Naive thymus-derived CD8-positive, alpha-beta T cell (primary cell): ENCODE results near the gene SKOR1. TPM values are rescaled to one million over a fixed set of nuclear protein-coding genes. Genes with fewer than 3 reads are reported as not detected.

Source experiments
- ATAC-seq, 2 donors: fragments of 150-1000 bp; cut with Tn5 transposase in 1 of 2; sonication (Bioruptor Pico), chemical (Tn5 transposase) in 1 of 2; 1 replicate in 1 of 2; 2 replicates in 1 of 2; pipeline ENCODE4 v1.10.0; 2021; ENCODE audit warnings: mild to moderate bottlenecking in 2 of 2, moderate library complexity in 2 of 2
- POLR2A ChIA-PET: fragments of 350-600 bp; sonication (Branson Sonifier 250); formaldehyde crosslinking; loops from one replicate; lab custom pipeline; 2021; ENCODE audit warnings: antibody characterized with exemption; lab: Charles Lee
- DNase-seq, 10 donors: peaks; one replicate each; pipeline versions ENCODE4 v3.0.0 to v3.0.0-alpha.2; 2020 to 2022
- H3K27ac Mint-ChIP-seq, 10 donors: one replicate each; pipeline ENCODE4 v1.8.0; 2020 to 2022; ENCODE audit warnings: mild to moderate bottlenecking in 10 of 10, mixed read lengths in 10 of 10, moderate library complexity in 4 of 10, inconsistent platforms in 1 of 10
- H3K27me3 Mint-ChIP-seq, 5 donors: one replicate each; pipeline ENCODE4 v1.8.0; 2021 to 2022; ENCODE audit warnings: mixed read lengths in 5 of 5
- H3K36me3 Mint-ChIP-seq, 3 donors: one replicate each; pipeline ENCODE4 v1.8.0; 2020 to 2022; ENCODE audit warnings: mixed read lengths in 3 of 3, mild to moderate bottlenecking in 2 of 3, inconsistent platforms in 1 of 3
- H3K4me1 Mint-ChIP-seq, 4 donors: one replicate each; pipeline ENCODE4 v1.8.0; 2021 to 2022; ENCODE audit warnings: mixed read lengths in 4 of 4
- H3K4me3 Mint-ChIP-seq, 10 donors: one replicate each; pipeline ENCODE4 v1.8.0; 2020 to 2022; ENCODE audit warnings: mild to moderate bottlenecking in 10 of 10, mixed read lengths in 10 of 10, moderate library complexity in 6 of 10, inconsistent platforms in 1 of 10
- H3K9me3 Mint-ChIP-seq, 9 donors: one replicate each; pipeline ENCODE4 v1.8.0; 2020 to 2022; ENCODE audit warnings: mixed read lengths in 9 of 9, mild to moderate bottlenecking in 3 of 9, inconsistent platforms in 1 of 9, moderate library complexity in 1 of 9
- polyA plus RNA-seq, 3 donors: library from polyadenylated mRNA; unstranded; fragments of 300-500 nt; fragmentation: Illumina TruSeq; gene quantifications; one replicate each; pipeline ENCODE4 v1.2.3, GENCODE V29; 2021
- total RNA-seq, 8 experiments: library from RNA in 2 of 8; stranded (reverse) in 2 of 8; gene quantifications; one replicate each; pipeline ENCODE4 v1.2.3 and lab custom pipeline; 2021 to 2026

Gene SKOR1
- total and polyA plus RNA-seq, 5 experiments from 2014 or later = 0.05 to 1.4 (median 1.0) TPM; not detected in 2

DNA sequence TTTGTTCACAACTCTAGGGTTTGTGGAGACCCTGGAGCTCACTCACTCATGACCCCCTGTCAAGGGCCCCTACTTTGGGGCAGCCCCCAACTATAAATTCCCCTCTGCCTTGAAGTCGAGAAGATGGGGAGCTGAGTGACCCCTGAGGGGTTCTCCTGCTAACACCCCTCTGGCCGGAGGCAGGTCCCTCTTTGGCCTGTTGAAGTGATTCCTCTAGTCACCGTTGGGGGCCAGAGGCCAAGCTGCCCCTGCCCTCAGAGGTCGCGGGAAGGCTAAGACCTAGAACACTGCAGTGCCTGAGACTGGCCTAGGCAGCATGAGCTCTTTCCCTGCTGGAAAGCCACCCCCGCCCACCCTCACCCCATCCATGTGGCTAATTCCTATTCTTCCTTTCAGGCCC, 15.4 kb upstream of the SKOR1 start:
- H3K27me3 Mint-ChIP-seq = peaks cover 0 to 1% (median 0%) of the 10 kb centered on the region in 5 donors
- peaks cover 0 to 27% (median 22%) of the 10 kb centered on the region in 3 donors for H3K36me3 Mint-ChIP-seq
- POLR2A ChIA-PET = no interaction called here

DNA sequence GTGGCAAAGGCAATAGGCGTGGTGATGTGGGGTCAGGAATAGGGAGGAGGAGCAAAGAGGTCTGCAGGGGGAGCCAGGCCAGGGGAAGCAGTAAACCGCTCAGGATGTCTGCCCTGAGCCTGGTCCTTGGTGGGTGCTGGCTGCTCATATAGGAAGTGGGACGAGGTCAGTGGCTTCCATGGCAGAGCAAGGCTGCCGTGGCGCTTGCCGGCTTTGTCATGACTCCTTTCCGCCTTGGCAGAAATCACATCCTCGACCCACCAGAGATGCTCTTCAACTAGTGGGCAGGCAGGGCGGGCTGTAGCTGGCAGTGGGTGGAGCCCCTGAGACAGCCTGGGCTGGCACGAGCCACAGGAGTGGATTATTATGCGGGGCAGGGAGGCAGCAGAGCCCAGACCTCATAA, 13.1 kb upstream of the SKOR1 start:
- Mint-ChIP-seq H3K4me1 (peaks cover 0 to 5% (median 0%) of the 10 kb centered on the region in 4 donors), H3K27me3 (peaks cover 0 to 9% (median 0%) of the 10 kb centered on the region in 5 donors), H3K36me3 (peaks cover 19 to 32% (median 26%) of the 10 kb centered on the region in 3 donors), H3K4me3 (no peak overlapping the region), H3K27ac (no peak overlapping the region), H3K9me3 (peaks cover 0 to 21% (median 4%) of the 10 kb centered on the region in 9 donors)
- no peak for ATAC-seq
- DNase-seq = peak in 1 of 10 donors; percentile 24
- POLR2A ChIA-PET = no interaction called here

More for the DNA sequence above, 15.4 kb upstream of the SKOR1 start:
- DNase-seq = peak in 1 of 10 donors; percentile 51
- peaks cover 0 to 2% (median 0%) of the 10 kb centered on the region in 9 donors for H3K9me3 Mint-ChIP-seq
- ATAC-seq = no peak
- peaks cover 0 to 5% (median 0%) of the 10 kb centered on the region in 4 donors for H3K4me1 Mint-ChIP-seq
- peak overlapping the region in 1 of 10 donors; percentile 14 for H3K27ac Mint-ChIP-seq
- no peak overlapping the region for H3K4me3 Mint-ChIP-seq

DNA sequence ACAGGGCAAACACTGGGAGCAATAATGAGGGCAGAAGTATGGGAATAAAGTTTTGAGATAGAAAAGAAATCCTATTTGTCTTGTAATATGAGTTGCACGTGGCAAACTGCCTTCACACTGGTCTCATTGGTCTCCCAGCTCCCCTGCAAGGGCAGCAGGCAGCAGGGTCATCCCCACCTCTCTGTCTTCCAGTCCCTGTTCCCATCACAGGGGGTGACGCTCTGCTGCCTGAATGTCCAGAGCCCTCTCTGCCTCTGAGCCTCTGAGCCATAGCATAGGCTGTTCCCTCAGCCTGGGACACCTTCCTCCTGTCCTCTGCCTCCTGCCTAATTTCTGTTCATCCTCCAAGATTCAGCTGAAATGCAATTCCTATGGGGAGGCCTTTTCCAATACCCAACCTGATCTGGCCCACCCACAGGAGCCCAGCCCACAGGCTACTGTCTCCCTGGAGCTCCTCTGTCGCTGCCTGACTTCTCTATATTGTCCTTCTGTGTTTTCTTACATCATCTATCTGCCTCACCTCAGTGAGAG, 12.1 kb upstream of the SKOR1 start:
- H3K27ac Mint-ChIP-seq = no peak overlapping the region
- no peak overlapping the region for H3K4me3 Mint-ChIP-seq
- ATAC-seq = no peak
- peak in 1 of 10 donors; percentile 45 for DNase-seq
- POLR2A ChIA-PET = no interaction called here
- peaks cover 3 to 17% (median 4%) of the 10 kb centered on the region in 5 donors for H3K27me3 Mint-ChIP-seq
- peaks cover 20 to 25% (median 21%) of the 10 kb centered on the region in 3 donors for H3K36me3 Mint-ChIP-seq
- peaks cover 0 to 21% (median 4%) of the 10 kb centered on the region in 9 donors for H3K9me3 Mint-ChIP-seq
- H3K4me1 Mint-ChIP-seq = peaks cover 0 to 5% (median 0%) of the 10 kb centered on the region in 4 donors

DNA sequence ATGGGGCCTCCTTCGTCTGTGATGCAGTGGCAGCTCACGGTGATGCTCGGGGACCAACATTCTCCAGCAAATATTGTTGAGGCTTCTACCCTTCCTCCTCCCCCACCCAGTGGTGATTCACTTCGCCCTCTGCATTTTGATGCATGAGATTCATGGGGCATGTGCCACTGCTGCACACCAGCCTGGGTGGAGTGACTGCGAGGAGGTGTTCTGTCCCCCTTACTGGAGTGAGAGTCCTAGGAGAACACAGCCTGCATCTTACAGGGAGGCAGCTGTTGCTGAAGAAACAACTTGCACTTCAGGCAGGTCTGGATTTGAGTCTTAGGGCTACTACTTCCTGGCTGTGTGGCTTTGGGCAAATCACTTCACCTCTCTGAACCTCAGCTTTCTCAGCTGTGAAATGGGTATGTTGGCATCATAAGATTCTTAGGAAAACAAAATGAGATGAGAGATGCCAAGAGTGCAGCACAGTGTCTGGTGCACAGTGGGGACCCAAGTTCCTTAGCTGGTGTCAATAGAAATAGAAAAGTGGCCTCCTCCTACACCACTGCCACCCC, 10.2 kb upstream of the SKOR1 start:
- H3K27me3 Mint-ChIP-seq = peaks cover 13 to 28% (median 24%) of the 10 kb centered on the region in 5 donors
- H3K27ac Mint-ChIP-seq = no peak overlapping the region
- peaks cover 0 to 6% (median 4%) of the 10 kb centered on the region in 4 donors for H3K4me1 Mint-ChIP-seq
- H3K9me3 Mint-ChIP-seq = peaks cover 0 to 21% (median 4%) of the 10 kb centered on the region in 9 donors
- ATAC-seq (no peak), DNase-seq (peak in 1 of 10 donors; percentile 18)
- peaks cover 15 to 20% (median 18%) of the 10 kb centered on the region in 3 donors for H3K36me3 Mint-ChIP-seq
- POLR2A ChIA-PET = no interaction called here
- no peak overlapping the region for H3K4me3 Mint-ChIP-seq

DNA sequence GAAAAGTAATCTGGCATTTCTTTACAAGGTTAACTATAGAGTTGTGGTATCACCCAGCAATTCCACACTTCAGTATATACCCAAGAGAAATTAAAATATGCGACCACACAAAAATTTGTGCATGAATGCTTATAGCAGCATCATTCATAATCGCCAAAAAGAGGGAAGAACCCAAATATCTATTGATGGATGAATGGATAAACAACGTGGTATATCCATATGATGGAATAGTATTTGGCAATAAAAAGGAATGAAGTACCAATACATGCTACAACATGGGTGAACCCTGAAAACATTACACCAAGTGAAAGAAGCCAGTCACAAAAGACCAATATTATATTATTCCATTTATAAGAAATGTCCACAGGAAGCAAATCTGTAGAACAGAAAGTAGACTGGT, 8.6 kb upstream of the SKOR1 start:
- Mint-ChIP-seq H3K4me1 (peaks cover 7 to 20% (median 15%) of the 10 kb centered on the region in 4 donors), H3K36me3 (peaks cover 18 to 20% (median 19%) of the 10 kb centered on the region in 3 donors), H3K27me3 (peaks cover 21 to 43% (median 34%) of the 10 kb centered on the region in 5 donors), H3K4me3 (no peak overlapping the region), H3K27ac (no peak overlapping the region), H3K9me3 (peaks cover 0 to 21% (median 4%) of the 10 kb centered on the region in 9 donors)
- POLR2A ChIA-PET = no interaction called here
- ATAC-seq (no peak), DNase-seq (peak in 1 of 10 donors; percentile 8)

DNA sequence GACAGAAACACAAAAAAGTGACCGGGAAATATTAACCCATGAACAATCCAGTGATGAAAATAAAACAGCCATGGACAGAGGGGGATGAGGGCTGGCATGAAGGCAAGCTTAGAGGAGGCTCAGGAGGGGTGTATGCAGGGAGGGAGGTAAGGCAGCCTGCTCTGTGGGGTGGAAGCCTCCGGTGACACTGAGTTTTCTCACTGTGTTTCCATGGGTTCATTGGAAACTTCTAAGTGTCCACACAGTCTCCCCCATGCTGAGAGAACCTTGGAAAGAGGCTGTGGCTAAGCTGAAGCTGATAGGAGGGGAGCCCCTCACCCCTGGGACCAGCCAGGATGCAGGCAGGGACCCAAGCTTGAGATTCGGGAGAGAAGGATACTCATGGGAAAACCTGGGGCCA, 6.8 kb upstream of the SKOR1 start:
- Mint-ChIP-seq H3K4me1 (peaks cover 15 to 34% (median 23%) of the 10 kb centered on the region in 4 donors), H3K27ac (no peak overlapping the region), H3K27me3 (peaks cover 27 to 55% (median 46%) of the 10 kb centered on the region in 5 donors), H3K36me3 (peaks cover 15 to 20% (median 18%) of the 10 kb centered on the region in 3 donors), H3K4me3 (no peak overlapping the region), H3K9me3 (peaks cover 0 to 21% (median 4%) of the 10 kb centered on the region in 9 donors)
- ATAC-seq = no peak
- DNase-seq = peak in 1 of 10 donors; percentile 24
- POLR2A ChIA-PET = no interaction called here

DNA sequence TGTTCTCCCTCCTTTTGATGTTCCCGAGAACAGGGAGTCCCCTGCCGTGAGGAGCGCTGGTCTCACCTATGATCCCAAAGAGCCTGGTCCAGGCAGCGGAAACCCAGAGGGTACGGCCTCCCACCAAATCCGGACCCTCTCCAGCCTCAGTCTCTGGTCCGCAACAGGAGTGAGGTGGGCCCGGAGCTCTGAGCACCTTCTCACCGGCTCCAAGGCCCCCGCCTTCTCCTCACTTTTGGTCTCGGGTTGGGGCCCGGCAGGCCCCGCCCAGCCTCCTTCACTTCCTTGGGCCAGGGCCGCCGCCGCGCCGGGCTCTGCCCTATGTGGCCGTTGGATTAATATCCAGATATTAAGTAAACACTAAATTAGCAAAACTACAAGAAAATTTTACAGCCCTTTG, 5.7 kb upstream of the SKOR1 start:
- peaks cover 0 to 21% (median 4%) of the 10 kb centered on the region in 9 donors for H3K9me3 Mint-ChIP-seq
- no peak overlapping the region for H3K4me3 Mint-ChIP-seq
- POLR2A ChIA-PET = no interaction called here
- H3K36me3 Mint-ChIP-seq = peaks cover 17 to 26% (median 17%) of the 10 kb centered on the region in 3 donors
- ATAC-seq (no peak), DNase-seq (peak in 1 of 10 donors; percentile 48)
- peaks cover 36 to 67% (median 57%) of the 10 kb centered on the region in 5 donors for H3K27me3 Mint-ChIP-seq
- peaks cover 23 to 46% (median 32%) of the 10 kb centered on the region in 4 donors for H3K4me1 Mint-ChIP-seq
- no peak overlapping the region for H3K27ac Mint-ChIP-seq

DNA sequence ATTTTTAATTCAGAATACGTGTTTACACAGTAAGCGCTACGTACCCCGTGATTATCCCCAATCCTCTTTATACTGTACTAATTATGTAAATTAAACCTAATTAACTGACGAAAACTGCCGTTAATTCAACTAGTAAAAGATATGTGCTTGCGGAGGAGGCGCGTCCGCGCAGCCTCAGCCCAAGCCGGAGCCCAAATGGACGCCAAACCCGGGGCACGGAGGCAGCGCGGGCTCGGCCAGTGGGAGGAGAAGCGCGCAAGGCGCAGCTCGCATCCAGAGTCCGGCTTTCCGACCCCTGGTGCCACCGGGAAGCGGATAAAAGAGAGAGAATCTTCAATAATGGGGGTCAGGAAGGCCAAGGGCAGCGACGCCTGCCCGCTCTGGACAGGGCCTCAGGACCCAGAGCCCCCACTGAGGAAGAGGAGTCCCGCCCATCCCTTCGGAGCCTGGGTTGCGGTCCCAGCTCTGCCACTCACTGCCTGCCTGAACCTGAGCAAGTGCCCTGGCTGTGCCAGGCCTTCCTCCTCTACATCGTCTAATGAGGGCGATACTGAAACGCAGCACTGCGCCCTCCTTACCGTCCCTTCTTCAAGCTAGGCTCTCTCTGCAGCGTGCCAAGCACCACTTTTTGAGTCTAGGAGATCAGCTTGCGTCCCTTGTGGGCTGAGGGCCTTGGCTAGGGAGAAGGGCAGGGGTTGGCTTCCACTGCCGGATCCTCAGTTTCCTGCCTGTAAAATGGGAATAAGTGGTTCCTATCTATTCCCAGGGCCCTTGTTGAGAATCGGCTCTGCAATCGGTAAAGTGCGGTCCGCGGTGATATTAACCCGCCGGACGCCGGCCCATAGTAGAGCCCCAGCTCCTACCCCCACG, 5.0 kb upstream of the SKOR1 start:
- POLR2A ChIA-PET = no interaction called here
- peaks cover 23 to 47% (median 36%) of the 10 kb centered on the region in 4 donors for H3K4me1 Mint-ChIP-seq
- H3K27ac Mint-ChIP-seq = no peak overlapping the region
- H3K4me3 Mint-ChIP-seq = peak overlapping the region in 2 of 10 donors; percentile 26 to 71
- no peak for DNase-seq
- peaks cover 36 to 72% (median 59%) of the 10 kb centered on the region in 5 donors for H3K27me3 Mint-ChIP-seq
- H3K9me3 Mint-ChIP-seq = peaks cover 0 to 18% (median 4%) of the 10 kb centered on the region in 9 donors
- H3K36me3 Mint-ChIP-seq = peaks cover 11 to 25% (median 14%) of the 10 kb centered on the region in 3 donors
- peak; percentile 24 to 34 for ATAC-seq

DNA sequence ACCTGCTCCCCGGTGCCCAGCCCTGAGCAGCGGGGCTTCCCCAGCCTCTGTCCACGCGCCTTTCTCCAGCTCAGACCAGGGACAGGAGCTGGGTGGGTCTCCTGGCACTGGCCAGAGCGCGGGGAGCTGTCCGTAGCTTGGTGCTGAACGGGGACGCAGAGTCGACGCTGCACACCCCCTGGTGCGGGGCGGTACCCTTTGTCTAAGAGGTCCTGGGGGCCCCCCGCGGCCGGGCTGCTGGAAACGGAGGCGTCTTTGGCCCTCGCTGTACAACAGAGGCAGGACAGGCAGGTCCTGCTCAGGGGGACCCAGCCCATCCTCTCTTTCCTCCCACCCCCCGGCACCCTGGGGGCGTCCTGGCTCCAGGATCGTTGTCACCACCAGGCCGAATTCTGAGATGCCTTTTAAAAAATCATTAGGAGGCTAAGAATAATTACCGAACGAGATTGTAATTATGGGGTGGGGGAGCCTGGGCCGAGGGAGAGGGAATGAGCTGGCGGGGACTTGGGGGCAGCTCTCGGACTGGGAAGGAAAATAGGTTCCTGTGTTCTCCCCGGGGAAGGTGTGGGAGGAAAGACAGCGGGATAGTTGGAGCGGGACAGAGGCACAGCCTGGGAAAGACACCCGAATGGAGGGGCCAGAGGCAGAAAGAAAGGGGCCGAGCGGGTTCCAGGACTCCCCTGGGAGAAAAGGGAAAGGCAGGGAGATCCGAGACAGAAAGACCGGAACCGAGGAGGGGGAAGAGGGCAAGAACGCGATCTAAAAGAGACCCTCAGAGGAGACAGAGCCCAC, 4.1 kb upstream of the SKOR1 start:
- peak in 2 of 10 donors; percentile 19 to 43 for DNase-seq
- peak; percentile 60 to 67 for ATAC-seq
- H3K4me1 Mint-ChIP-seq = peaks cover 25 to 56% (median 44%) of the 10 kb centered on the region in 4 donors
- peaks cover 0 to 10% (median 0%) of the 10 kb centered on the region in 9 donors for H3K9me3 Mint-ChIP-seq
- H3K36me3 Mint-ChIP-seq = peaks cover 3 to 18% (median 9%) of the 10 kb centered on the region in 3 donors
- H3K4me3 Mint-ChIP-seq = peak overlapping the region in 8 of 10 donors; percentile 31 to 78 (median 68)
- peak overlapping the region in 2 of 10 donors; percentile 57 to 60 for H3K27ac Mint-ChIP-seq
- peaks cover 39 to 80% (median 66%) of the 10 kb centered on the region in 5 donors for H3K27me3 Mint-ChIP-seq
- POLR2A ChIA-PET = no interaction called here

DNA sequence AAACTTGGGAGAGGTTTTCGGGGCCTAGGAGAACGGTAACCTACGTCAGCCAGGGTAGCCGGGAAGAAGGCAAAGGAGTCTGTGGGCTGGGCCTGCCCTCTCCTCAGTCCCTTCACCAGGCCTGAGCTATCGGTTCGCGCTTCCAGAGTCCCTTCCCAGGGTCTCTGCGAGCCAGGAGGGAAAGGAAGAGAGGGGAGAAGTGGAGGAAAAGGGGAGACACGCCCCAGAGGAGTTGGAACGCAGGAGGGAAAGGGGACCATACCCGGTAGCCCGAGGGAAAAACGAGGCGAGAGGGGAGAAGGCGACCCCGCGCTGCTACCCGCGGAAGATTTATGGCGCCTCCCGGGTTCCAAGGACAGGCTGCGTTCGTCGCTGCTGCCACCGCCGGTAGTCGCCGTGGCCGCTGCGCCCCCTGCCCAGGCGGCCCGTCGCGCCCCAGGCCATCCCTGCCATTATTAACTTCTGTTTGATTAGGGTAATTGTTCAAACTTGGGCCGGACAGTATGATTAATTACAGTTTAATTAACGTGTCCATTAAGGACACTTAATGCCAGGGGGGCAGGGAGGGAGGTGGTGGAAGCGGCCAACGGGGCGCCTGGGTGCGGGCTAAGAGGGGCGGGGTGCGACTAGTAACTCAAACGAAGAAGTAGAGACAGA, 3.4 kb upstream of the SKOR1 start:
- ATAC-seq (no peak), DNase-seq (no peak)
- POLR2A ChIA-PET = no interaction called here
- Mint-ChIP-seq H3K4me1 (peaks cover 25 to 59% (median 47%) of the 10 kb centered on the region in 4 donors), H3K36me3 (peaks cover 3 to 11% (median 8%) of the 10 kb centered on the region in 3 donors), H3K27ac (peak overlapping the region in 4 of 10 donors; percentile 57 to 66 (median 62)), H3K4me3 (peak overlapping the region; percentile 31 to 78 (median 69)), H3K27me3 (peaks cover 41 to 83% (median 70%) of the 10 kb centered on the region in 5 donors), H3K9me3 (peaks cover 0 to 5% (median 0%) of the 10 kb centered on the region in 9 donors)
